ENCODE results near the gene KLHL1.

The KLHL1 gene

DNA sequence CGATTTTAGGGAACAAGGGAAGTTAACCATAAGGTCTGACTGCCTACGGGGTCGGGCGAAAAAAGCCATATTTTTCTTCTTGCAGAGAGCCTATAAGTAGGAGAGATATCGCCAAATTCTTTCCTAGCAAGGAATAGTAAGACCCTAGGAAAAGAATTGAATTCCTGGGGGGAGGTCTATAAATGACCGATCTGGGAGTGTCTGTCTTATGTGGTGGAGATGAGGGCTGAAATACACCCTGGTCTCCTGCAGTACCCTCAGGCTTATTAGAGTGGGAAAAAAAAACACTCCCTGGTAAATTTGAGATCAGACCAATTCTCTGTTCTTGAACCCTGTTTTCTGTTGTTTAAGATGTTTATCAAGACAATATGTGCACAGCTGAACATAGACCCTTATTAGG, 448.1 kb downstream of the KLHL1 start:
- DNase-seq = no peak

DNA sequence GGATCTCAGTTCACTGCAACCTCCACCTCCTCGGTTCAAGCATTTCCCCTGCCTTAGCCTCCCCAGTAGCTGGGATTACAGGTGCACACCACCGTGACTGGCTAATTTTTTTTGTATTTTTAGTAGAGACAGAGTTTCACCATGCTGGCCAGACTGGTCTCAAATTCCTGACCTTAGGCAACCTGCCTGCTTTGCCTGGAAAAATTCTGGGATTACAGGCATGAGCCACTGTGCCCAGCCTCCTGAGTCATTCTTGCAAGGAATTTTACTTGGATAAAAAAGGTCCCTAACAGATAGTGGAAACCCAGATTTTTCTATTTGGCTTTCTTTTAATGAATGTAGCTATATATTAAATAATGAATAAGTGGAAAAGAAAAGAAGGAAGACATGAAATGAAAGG, 450.6 kb downstream of the KLHL1 start:
- no peak for DNase-seq

DNA sequence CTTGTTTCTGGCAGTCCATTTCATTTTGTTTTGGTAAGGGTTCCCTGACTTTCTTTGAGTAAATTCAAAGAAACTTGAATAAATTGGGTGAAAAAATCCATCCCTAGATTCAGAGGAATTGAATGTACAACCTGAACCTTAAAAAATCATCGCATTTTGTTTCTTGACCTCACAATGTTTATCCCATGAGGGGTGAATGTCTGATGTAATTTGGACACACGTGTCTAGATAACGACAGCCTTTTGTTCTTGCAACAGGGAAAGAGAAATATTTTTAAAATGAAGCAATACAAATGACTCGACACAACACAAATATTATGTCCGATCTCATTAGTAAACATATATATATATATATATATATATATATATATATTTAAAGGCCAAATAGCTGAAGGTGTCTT, 453.9 kb downstream of the KLHL1 start:
- DNase-seq = no peak

Measured in fibroblast of skin of right biceps (primary cell).